GM12878 (cell line): Measurements from ENCODE around the gene BBOX1. TPM values are rescaled to one million over a fixed set of nuclear protein-coding genes. Genes with fewer than 3 reads are reported as not detected.

Experiments used
- ATAC-seq: fragments of 200-7000 bp; cut with Tn5 transposase; 3 replicates; pipeline ENCODE4 v1.9.1; 2020; ENCODE audit warnings: mild to moderate bottlenecking, moderate library complexity
- BruUV-seq: library from RNA; stranded (reverse); fragments of 400-500 nt; replicated peaks from 2 replicates; lab custom pipeline; 2021; lab: Mats Ljungman, UMichigan
- CTCF ChIA-PET: fragments of 300-600 bp; sonication (Branson Sonifier 250); formaldehyde crosslinking; extraction: SDS; loops from one replicate; lab custom pipeline; 2021; ENCODE audit warnings: inconsistent platforms; lab: Yijun Ruan, JAX
- POLR2A ChIA-PET: fragments of 350-600 bp; formaldehyde crosslinking; extraction: SDS; loops from one replicate; lab custom pipeline; 2021; ENCODE audit warnings: inconsistent platforms; lab: Charles Lee
- RAD21 ChIA-PET: fragments of 300-600 bp; sonication (Branson Sonifier 250); formaldehyde crosslinking; loops from one replicate; lab custom pipeline; 2023; ENCODE audit warnings: antibody characterized with exemption; ENCODE audit not compliant: unreplicated experiment; lab: Charles Lee
- SMC1A ChIA-PET: fragments of 300-600 bp; sonication (Branson Sonifier 250); formaldehyde crosslinking; loops from one replicate; lab custom pipeline; 2023; ENCODE audit not compliant: unreplicated experiment, uncharacterized antibody; lab: Charles Lee
- DNase-seq: peaks from one replicate; pipeline ENCODE4 v3.0.0-alpha.2; 2011; ENCODE audit warnings: low read depth, low spot score
- FAIRE-seq: peaks from 3 replicates; lab custom pipeline; 2011; peaks lifted over from hg19 to GRCh38; lab: Jason Lieb, UNC
- H2AFZ ChIP-seq: 2 replicates; pipeline ENCODE4 v1.6.0; 2011; ENCODE audit warnings: low read depth, low read length, control low read depth; ENCODE audit not compliant: control insufficient read depth
- H3K27ac ChIP-seq: 2 replicates; pipeline ENCODE4 v1.5.1; 2011; ENCODE audit warnings: control low read depth; ENCODE audit not compliant: control insufficient read depth, insufficient read depth
- H3K27me3 ChIP-seq, 2 experiments: replicated peaks in 1 of 2; 2 replicates each; pipeline versions ENCODE4 v1.6.0 to v1.6.1; 2011; ENCODE audit warnings: low read length in 1 of 2; ENCODE audit not compliant: control insufficient read depth in 2 of 2, insufficient read depth in 2 of 2
- H3K36me3 ChIP-seq, 2 experiments: 2 replicates each; pipeline ENCODE4 v1.5.1; 2011; ENCODE audit warnings: low read length in 1 of 2; ENCODE audit not compliant: control insufficient read depth in 2 of 2, insufficient read depth in 2 of 2
- H3K4me1 ChIP-seq: 2 replicates; pipeline ENCODE4 v1.6.1; 2011; ENCODE audit warnings: mild to moderate bottlenecking, low read length, moderate library complexity, mixed read lengths; ENCODE audit not compliant: control insufficient read depth, insufficient read depth
- H3K4me2 ChIP-seq: 2 replicates; pipeline ENCODE4 v1.6.0; 2011; ENCODE audit warnings: control low read depth; ENCODE audit not compliant: control insufficient read depth, insufficient read depth
- H3K4me3 ChIP-seq: fragments of 200-600 bp; sonication (generic); 2 replicates; pipeline ENCODE4 v1.5.1; 2016
- H3K79me2 ChIP-seq: 2 replicates; pipeline ENCODE4 v1.6.0; 2011; ENCODE audit warnings: low read length; ENCODE audit not compliant: control insufficient read depth, insufficient read depth
- H3K9ac ChIP-seq: 2 replicates; pipeline ENCODE4 v1.8.0; 2011; ENCODE audit warnings: low read length, control low read depth, mixed read lengths; ENCODE audit not compliant: control insufficient read depth, insufficient read depth
- H3K9me3 ChIP-seq: replicated peaks from 3 replicates; pipeline ENCODE4 v1.5.1; 2011; ENCODE audit warnings: mild to moderate bottlenecking, low read length; ENCODE audit not compliant: control insufficient read depth, insufficient read depth
- H4K20me1 ChIP-seq: 2 replicates; pipeline ENCODE4 v1.6.0; 2011; ENCODE audit not compliant: control insufficient read depth, insufficient read depth
- CHD4 ChIP-seq: fragments of 200-600 bp; sonication (generic); IDR thresholded peaks from 2 replicates; pipeline ENCODE4 v1.6.1; 2016; ENCODE audit warnings: mild to moderate bottlenecking
- CREB1 ChIP-seq: IDR thresholded peaks from 2 replicates; pipeline ENCODE4 v1.6.1; 2012; ENCODE audit warnings: low read depth, mild to moderate bottlenecking, inconsistent platforms
- EED ChIP-seq: sonication (generic); IDR thresholded peaks from 2 replicates; pipeline ENCODE4 v1.6.1; 2016; ENCODE audit warnings: antibody characterized with exemption, low read depth
- NBN ChIP-seq: fragments of 450-650 bp; IDR thresholded peaks from 2 replicates; pipeline ENCODE4 v1.6.1; 2016
- NR2C2 ChIP-seq: IDR thresholded peaks from 2 replicates; pipeline ENCODE4 v1.6.1; 2011; ENCODE audit warnings: borderline replicate concordance, low read depth; ENCODE audit not compliant: control insufficient read depth, insufficient read length
- RFX5 ChIP-seq: IDR thresholded peaks from 2 replicates; pipeline ENCODE4 v1.6.1; 2011; ENCODE audit warnings: low read depth, low read length, improper control_type of control experiment
- SMAD1 ChIP-seq: fragments of 450-650 bp; IDR thresholded peaks from 2 replicates; pipeline ENCODE4 v1.6.1; 2018; ENCODE audit warnings: mild to moderate bottlenecking, low read depth; ENCODE audit not compliant: partially characterized antibody
- ZNF207 ChIP-seq: fragments of 450-650 bp; IDR thresholded peaks from 2 replicates; pipeline ENCODE4 v1.6.1; 2014; ENCODE audit warnings: antibody characterized with exemption, mild to moderate bottlenecking, borderline replicate concordance
- WGBS: methylation state at CpG from one replicate; pipeline ENCODE4 v1.1.6; 2016; ENCODE audit warnings: low lambda C conversion rate; ENCODE audit not compliant: insufficient replicate concordance, insufficient coverage; ENCODE audit errors: missing lambda C conversion rate; 5-methylcytosine and 5-hydroxymethylcytosine counted together
- in situ Hi-C: fragments of 300-500 bp; cut with MboI; formaldehyde crosslinking; loops from 9 replicates; pipeline ENCODE4 v1.14.3; 2018; ENCODE audit warnings: mixed read lengths
- intact Hi-C: fragments of 100-400 bp; cut with micrococcal nuclease; formaldehyde crosslinking; loops from one replicate; pipeline ENCODE4 v1.14.2; 2022; ENCODE audit not compliant: unreplicated experiment
- polyA plus RNA-seq, 11 experiments: library from polyadenylated mRNA; depleted of rRNA in 4 of 11; unstranded in 6 of 11; stranded (reverse) in 5 of 11; fragments of >200 nt; fragmentation: Nextera tagmentation in 4 of 11; fragmentation: Illumina TruSeq in 1 of 11; extraction: Ambion mirVana in 4 of 11; extraction: Trizol in 1 of 11; gene quantifications; 1 replicate in 1 of 11; 2 replicates in 10 of 11; pipeline versions ENCODE4 v1.2.1 to v1.2.3, GENCODE V29; 2011 to 2016; ENCODE audit warnings: inconsistent platforms in 2 of 11, missing spikeins in 2 of 11, low read depth in 1 of 11
- total RNA-seq, 4 experiments: library from RNA; depleted of rRNA in 3 of 4; stranded (reverse); fragments of >200 nt in 3 of 4; fragmentation: Illumina TruSeq in 1 of 4; extraction: Trizol in 1 of 4; gene quantifications; 2 replicates each; pipeline versions ENCODE4 v1.2.1 to v1.2.3, GENCODE V29; 2013 to 2021
- TF ChIP-seq, protein P1 (sequence below): fragments of 450-650 bp; IDR thresholded peaks from 2 replicates; pipeline ENCODE4 v1.6.1; 2016; ENCODE audit warnings: mild to moderate bottlenecking, moderate library complexity, borderline replicate concordance

The BBOX1 gene
- total and polyA plus RNA-seq, 10 of the 15 experiments (the other 5 are each of a cell fraction or from before 2014, with no cell fraction given) = 3.5 TPM; not detected in 9

DNA sequence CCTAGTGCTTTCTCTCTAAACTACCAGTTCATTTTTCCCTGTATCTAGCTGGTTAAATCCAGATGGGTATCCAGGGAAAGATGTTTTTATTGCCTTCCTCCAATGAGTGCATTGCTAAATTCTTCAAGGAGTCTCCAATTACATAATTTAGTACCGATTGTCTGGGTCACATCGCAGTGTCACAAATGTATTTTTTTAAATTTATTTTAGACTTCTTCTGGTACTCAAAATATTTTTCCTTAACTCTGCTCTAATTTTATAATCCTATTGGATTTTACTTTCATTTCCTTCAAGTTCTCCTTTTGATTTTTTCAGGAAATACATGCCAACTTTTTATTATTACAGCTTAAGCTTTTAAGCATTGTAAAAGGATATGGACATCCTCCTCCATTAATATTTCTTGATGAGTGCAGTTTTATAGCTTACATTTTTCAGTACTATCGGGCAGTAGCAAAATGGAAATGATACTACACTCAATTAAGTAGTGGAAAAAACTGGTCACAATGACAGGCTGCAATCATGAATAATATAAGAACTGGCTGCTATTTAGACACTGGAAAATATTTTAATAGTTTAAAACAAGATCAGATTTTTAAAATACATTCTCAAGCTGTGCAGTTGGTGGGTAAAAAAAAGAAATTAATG is 20.3 kb downstream of the BBOX1 start:
- ChIA-PET CTCF (interaction anchor here (0.6 kb wide), 1 partner anchor 475 kb away, joined by 3 read pairs; no protein-coding TSS in a partner anchor), POLR2A (no interaction called here), SMC1A (interaction anchor here (0.8 kb wide), 1 partner anchor 63 kb away, joined by 3 read pairs; no protein-coding TSS in a partner anchor), RAD21 (no interaction called here)
- no peak overlapping the region for H3K4me3 ChIP-seq
- no peaks in the 10 kb centered on the region for H3K36me3 ChIP-seq
- H3K9ac ChIP-seq = no peak overlapping the region
- no peaks in the 10 kb centered on the region for H3K79me2 ChIP-seq
- H3K4me2 ChIP-seq = no peak overlapping the region
- intact Hi-C loops = no loop called here
- DNase-seq (no peak), FAIRE-seq (no peak), ATAC-seq (no peak)
- WGBS = 48% methylated on average over 3 of the region's 3 CpGs
- BruUV-seq = no TSS peak
- H3K27me3 ChIP-seq = no peaks in the 10 kb centered on the region
- no peaks in the 10 kb centered on the region for H3K4me1 ChIP-seq
- TF ChIP-seq EED (no peak), CHD4 (no peak), NR2C2 (no peak), SMAD1 (no peak), RFX5 (no peak), CREB1 (no peak), NBN (no peak), ZNF207 (no peak)
- TF ChIP-seq, protein P1, sequence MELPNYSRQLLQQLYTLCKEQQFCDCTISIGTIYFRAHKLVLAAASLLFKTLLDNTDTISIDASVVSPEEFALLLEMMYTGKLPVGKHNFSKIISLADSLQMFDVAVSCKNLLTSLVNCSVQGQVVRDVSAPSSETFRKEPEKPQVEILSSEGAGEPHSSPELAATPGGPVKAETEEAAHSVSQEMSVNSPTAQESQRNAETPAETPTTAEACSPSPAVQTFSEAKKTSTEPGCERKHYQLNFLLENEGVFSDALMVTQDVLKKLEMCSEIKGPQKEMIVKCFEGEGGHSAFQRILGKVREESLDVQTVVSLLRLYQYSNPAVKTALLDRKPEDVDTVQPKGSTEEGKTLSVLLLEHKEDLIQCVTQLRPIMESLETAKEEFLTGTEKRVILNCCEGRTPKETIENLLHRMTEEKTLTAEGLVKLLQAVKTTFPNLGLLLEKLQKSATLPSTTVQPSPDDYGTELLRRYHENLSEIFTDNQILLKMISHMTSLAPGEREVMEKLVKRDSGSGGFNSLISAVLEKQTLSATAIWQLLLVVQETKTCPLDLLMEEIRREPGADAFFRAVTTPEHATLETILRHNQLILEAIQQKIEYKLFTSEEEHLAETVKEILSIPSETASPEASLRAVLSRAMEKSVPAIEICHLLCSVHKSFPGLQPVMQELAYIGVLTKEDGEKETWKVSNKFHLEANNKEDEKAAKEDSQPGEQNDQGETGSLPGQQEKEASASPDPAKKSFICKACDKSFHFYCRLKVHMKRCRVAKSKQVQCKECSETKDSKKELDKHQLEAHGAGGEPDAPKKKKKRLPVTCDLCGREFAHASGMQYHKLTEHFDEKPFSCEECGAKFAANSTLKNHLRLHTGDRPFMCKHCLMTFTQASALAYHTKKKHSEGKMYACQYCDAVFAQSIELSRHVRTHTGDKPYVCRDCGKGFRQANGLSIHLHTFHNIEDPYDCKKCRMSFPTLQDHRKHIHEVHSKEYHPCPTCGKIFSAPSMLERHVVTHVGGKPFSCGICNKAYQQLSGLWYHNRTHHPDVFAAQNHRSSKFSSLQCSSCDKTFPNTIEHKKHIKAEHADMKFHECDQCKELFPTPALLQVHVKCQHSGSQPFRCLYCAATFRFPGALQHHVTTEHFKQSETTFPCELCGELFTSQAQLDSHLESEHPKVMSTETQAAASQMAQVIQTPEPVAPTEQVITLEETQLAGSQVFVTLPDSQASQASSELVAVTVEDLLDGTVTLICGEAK = no peak
- no peaks in the 10 kb centered on the region for H3K9me3 ChIP-seq
- no peaks in the 10 kb centered on the region for H4K20me1 ChIP-seq
- no peak overlapping the region for H3K27ac ChIP-seq
- H2AFZ ChIP-seq = no peak overlapping the region
- in situ Hi-C loops = no loop called here
